Lower lobe of right lung (tissue), 2 donors: ENCODE data around the gene ETF1. TPM values are rescaled to one million over a fixed set of nuclear protein-coding genes. Genes with fewer than 3 reads are reported as not detected.

Experiments used
- ATAC-seq, 2 donors: fragments of 200-7000 bp; cut with Tn5 transposase; one replicate each; pipeline ENCODE4 v1.9.1; 2020 to 2022; ENCODE audit warnings: mild to moderate bottlenecking in 2 of 2, moderate library complexity in 2 of 2
- DNase-seq: peaks from one replicate; pipeline ENCODE4 v3.0.0-alpha.2; 2020
- H3K27ac ChIP-seq: fragments of 200-600 bp; one replicate; pipeline ENCODE4 v1.8.0; 2022
- H3K27me3 ChIP-seq: fragments of 200-600 bp; one replicate; pipeline ENCODE4 v1.8.0; 2022; ENCODE audit warnings: low read depth
- H3K36me3 ChIP-seq: fragments of 200-600 bp; one replicate; pipeline ENCODE4 v1.8.0; 2022; ENCODE audit warnings: mild to moderate bottlenecking
- H3K4me1 ChIP-seq: fragments of 200-600 bp; one replicate; pipeline ENCODE4 v1.8.0; 2022
- H3K4me3 ChIP-seq: fragments of 200-600 bp; one replicate; pipeline ENCODE4 v1.8.0; 2022; ENCODE audit warnings: mild to moderate bottlenecking
- H3K9me3 ChIP-seq: fragments of 200-600 bp; one replicate; pipeline ENCODE4 v1.8.0; 2022
- CTCF ChIP-seq: fragments of 200-600 bp; IDR thresholded peaks from one replicate; pipeline ENCODE4 v1.8.0; 2022; ENCODE audit warnings: antibody characterized with exemption, mild to moderate bottlenecking
- intact Hi-C: fragments of 100-400 bp; cut with DNase I; formaldehyde crosslinking; loops from one replicate; pipeline ENCODE4 v1.11.0; 2022
- total RNA-seq: library from RNA; stranded (reverse); fragmentation: NEBNext Ultra II Directional; extraction: Animal tissue kit (Norgen Biotek cat#: 25700); gene quantifications from one replicate; pipeline ENCODE4 v1.2.1, GENCODE V29; 2021
- donor health status: DM: no; HTN: yes; CAD: no; lungs with severe emphysema.

Gene ETF1
- total RNA-seq, 1 donor from 2014 or later = 90.7 TPM

GRCh38 chr5:138549414-138549813, 6.4 kb upstream of the ETF1 start:
- Histone ChIP-seq H3K4me1 (peaks cover 24% of the 10 kb centered on the region), H3K27me3 (no peaks in the 10 kb centered on the region), H3K4me3 (no peak overlapping the region), H3K27ac (no peak overlapping the region), H3K9me3 (no peaks in the 10 kb centered on the region), H3K36me3 (peaks cover 28% of the 10 kb centered on the region)
- intact Hi-C loops = no loop called here
- no peak for DNase-seq
- no peak for TF ChIP-seq CTCF
- no peak for ATAC-seq

- no peak for TF ChIP-seq CTCF
- peak overlapping the region; percentile 18 for H3K27ac ChIP-seq
- H3K4me3 ChIP-seq = no peak overlapping the region
- no peak for DNase-seq
- peaks cover 38% of the 10 kb centered on the region for H3K4me1 ChIP-seq
- ATAC-seq = no peak
- intact Hi-C loops = no loop called here
- H3K36me3 ChIP-seq = peaks cover 8% of the 10 kb centered on the region
- H3K9me3 ChIP-seq = no peaks in the 10 kb centered on the region
- H3K27me3 ChIP-seq = no peaks in the 10 kb centered on the region
Measured at GRCh38 chr5:138545919-138546562, 3.0 kb upstream of the ETF1 start.

- intact Hi-C loops = no loop called here
- no peak for TF ChIP-seq CTCF
- no peaks in the 10 kb centered on the region for H3K9me3 ChIP-seq
- peaks cover 8% of the 10 kb centered on the region for H3K36me3 ChIP-seq
- H3K4me1 ChIP-seq = peaks cover 54% of the 10 kb centered on the region
- H3K27ac ChIP-seq = peak overlapping the region; percentile 99
- DNase-seq (no peak), ATAC-seq (no peak)
- peak overlapping the region; percentile 94 for H3K4me3 ChIP-seq
- no peaks in the 10 kb centered on the region for H3K27me3 ChIP-seq
Measured at GRCh38 chr5:138544181-138545134, 1.4 kb upstream of the ETF1 start.

GRCh38 chr5:138543730-138544104, 681 bp upstream of the ETF1 start:
- ATAC-seq (peak; percentile 77 to 80), DNase-seq (no peak)
- intact Hi-C loops = no loop called here
- H3K4me3 ChIP-seq = peak overlapping the region; percentile 94
- peaks cover 8% of the 10 kb centered on the region for H3K36me3 ChIP-seq
- no peak for TF ChIP-seq CTCF
- H3K4me1 ChIP-seq = peaks cover 61% of the 10 kb centered on the region
- H3K27me3 ChIP-seq = no peaks in the 10 kb centered on the region
- peak overlapping the region; percentile 99 for H3K27ac ChIP-seq
- H3K9me3 ChIP-seq = no peaks in the 10 kb centered on the region

- peaks cover 8% of the 10 kb centered on the region for H3K36me3 ChIP-seq
- ATAC-seq = no peak
- intact Hi-C loops = no loop called here
- H3K9me3 ChIP-seq = no peaks in the 10 kb centered on the region
- H3K4me1 ChIP-seq = peaks cover 68% of the 10 kb centered on the region
- DNase-seq = no peak
- H3K27me3 ChIP-seq = no peaks in the 10 kb centered on the region
- H3K27ac ChIP-seq = peak overlapping the region; percentile 99
- no peak for TF ChIP-seq CTCF
- peak overlapping the region; percentile 94 for H3K4me3 ChIP-seq
Measured at GRCh38 chr5:138542180-138542955, 668 bp downstream of the ETF1 start.
